ENCODE data around the gene FOXRED1.

FOXRED1 gene

GRCh38 chr11:126284829-126285228, 15.9 kb downstream of the FOXRED1 start:
- H3K4me2 ChIP-seq (ENCODE audit: low read length), result peak overlapping the region; percentile 90
- H3F3A ChIP-seq (ENCODE audit: insufficient read depth, low read length), result no peaks in the 10 kb centered on the region

DNA sequence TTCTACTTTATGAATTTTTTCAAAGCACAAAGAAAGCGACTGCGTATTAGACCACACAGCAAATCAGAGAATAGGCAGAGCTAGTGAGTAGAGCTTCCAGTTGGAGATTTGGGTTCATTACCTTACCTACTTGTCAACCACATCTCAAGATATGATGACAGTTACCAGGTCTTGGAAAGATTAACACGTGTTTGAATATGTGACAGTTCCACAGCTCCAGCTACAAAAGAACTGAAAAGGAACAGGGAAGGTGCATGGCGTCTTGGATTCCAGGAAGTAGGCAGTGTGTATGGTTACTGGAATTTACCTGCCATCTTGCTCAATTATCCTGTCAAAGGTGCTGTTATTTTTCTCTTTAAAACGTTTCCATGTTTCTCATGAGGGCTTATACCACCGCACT, 19.3 kb downstream of the FOXRED1 start:
- Histone ChIP-seq H3K27me3 (ENCODE audit: insufficient read depth, low read length) (no peaks in the 10 kb centered on the region), H3K9ac (ENCODE audit: low read length) (no peak overlapping the region), H3K9me3 (ENCODE audit: low read length) (no peaks in the 10 kb centered on the region), H4K20me1 (ENCODE audit: insufficient read depth, low read length) (no peaks in the 10 kb centered on the region), H3K4me2 (ENCODE audit: low read length) (no peak overlapping the region), H3K9me2 (ENCODE audit: low read depth, low read length) (no peaks in the 10 kb centered on the region), H3F3A (ENCODE audit: insufficient read depth, low read length) (no peaks in the 10 kb centered on the region), H2AFZ (ENCODE audit: low read length) (no peak overlapping the region), H3K27ac (ENCODE audit: low read depth, low read length, poor library complexity, severe bottlenecking) (no peak overlapping the region), H3K79me2 (ENCODE audit: insufficient read depth, low read length) (no peaks in the 10 kb centered on the region), H3K4me1 (ENCODE audit: insufficient read depth, low read length, severe bottlenecking) (peaks cover 14% of the 10 kb centered on the region), H3K4me3 (ENCODE audit: low read depth, low read length, poor library complexity, severe bottlenecking) (no peak overlapping the region), H3K36me3 (ENCODE audit: insufficient read depth, low read length) (peaks cover 20% of the 10 kb centered on the region; the same call in 1 of the 2 replicates)
- TF ChIP-seq EZH2 (IDR thresholded peaks at IDR 0.05; ENCODE audit: borderline replicate concordance, low read length), result no peak
- TF ChIP-seq, protein P1, sequence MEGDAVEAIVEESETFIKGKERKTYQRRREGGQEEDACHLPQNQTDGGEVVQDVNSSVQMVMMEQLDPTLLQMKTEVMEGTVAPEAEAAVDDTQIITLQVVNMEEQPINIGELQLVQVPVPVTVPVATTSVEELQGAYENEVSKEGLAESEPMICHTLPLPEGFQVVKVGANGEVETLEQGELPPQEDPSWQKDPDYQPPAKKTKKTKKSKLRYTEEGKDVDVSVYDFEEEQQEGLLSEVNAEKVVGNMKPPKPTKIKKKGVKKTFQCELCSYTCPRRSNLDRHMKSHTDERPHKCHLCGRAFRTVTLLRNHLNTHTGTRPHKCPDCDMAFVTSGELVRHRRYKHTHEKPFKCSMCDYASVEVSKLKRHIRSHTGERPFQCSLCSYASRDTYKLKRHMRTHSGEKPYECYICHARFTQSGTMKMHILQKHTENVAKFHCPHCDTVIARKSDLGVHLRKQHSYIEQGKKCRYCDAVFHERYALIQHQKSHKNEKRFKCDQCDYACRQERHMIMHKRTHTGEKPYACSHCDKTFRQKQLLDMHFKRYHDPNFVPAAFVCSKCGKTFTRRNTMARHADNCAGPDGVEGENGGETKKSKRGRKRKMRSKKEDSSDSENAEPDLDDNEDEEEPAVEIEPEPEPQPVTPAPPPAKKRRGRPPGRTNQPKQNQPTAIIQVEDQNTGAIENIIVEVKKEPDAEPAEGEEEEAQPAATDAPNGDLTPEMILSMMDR (IDR thresholded peaks at IDR 0.05; ENCODE audit: low read length), result no peak

More at GRCh38 chr11:126284829-126285228, 15.9 kb downstream of the FOXRED1 start:
- no peaks in the 10 kb centered on the region for H3K9me3 ChIP-seq (ENCODE audit: low read length)
- no peaks in the 10 kb centered on the region for H3K27me3 ChIP-seq (ENCODE audit: insufficient read depth, low read length)
- no peaks in the 10 kb centered on the region for H4K20me1 ChIP-seq (ENCODE audit: insufficient read depth, low read length)
- peak overlapping the region; percentile 83 for H3K4me3 ChIP-seq (ENCODE audit: low read depth, low read length, poor library complexity, severe bottlenecking)
- no peak overlapping the region; the same call in 1 of the 2 replicates for H3K9ac ChIP-seq (ENCODE audit: low read length)
- H3K4me1 ChIP-seq (ENCODE audit: insufficient read depth, low read length, severe bottlenecking), result peaks cover 28% of the 10 kb centered on the region
- H3K36me3 ChIP-seq (ENCODE audit: insufficient read depth, low read length), result 0 out of 2 replicates have a peak, but pooled peaks cover 4% of the 10 kb centered on the region
- peak overlapping the region; percentile 84 for H3K27ac ChIP-seq (ENCODE audit: low read depth, low read length, poor library complexity, severe bottlenecking)
- no peaks in the 10 kb centered on the region for H3K79me2 ChIP-seq (ENCODE audit: insufficient read depth, low read length)
- no peaks in the 10 kb centered on the region for H3K9me2 ChIP-seq (ENCODE audit: low read depth, low read length)
- no peak overlapping the region for H2AFZ ChIP-seq (ENCODE audit: low read length)
- TF ChIP-seq, protein P1 (IDR thresholded peaks at IDR 0.05; ENCODE audit: low read length), result no peak
- TF ChIP-seq EZH2 (IDR thresholded peaks at IDR 0.05; ENCODE audit: borderline replicate concordance, low read length), result no peak

DNA sequence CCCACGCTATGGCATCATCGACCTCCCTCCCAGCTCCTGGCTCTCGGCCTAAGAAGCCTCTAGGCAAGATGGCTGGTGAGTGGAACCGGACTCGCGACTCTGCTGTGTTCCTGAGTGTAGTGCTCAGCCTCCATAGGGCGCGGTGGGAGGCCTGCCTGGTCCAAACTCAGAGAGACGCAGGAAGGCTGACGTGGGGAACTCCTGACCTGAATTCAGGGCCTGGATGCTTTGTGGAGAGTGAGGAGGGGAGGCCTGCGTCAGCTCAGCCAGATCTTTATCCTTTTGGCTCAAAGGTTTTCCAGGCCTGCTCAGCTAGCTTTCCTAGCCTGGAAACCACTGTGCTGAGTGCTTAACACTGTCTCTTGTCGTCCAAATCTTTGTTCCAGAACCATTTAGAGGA, 21.9 kb downstream of the FOXRED1 start:
- TF ChIP-seq, protein P1 (IDR thresholded peaks at IDR 0.05; ENCODE audit: low read length), result no peak
- no peak for TF ChIP-seq EZH2 (IDR thresholded peaks at IDR 0.05; ENCODE audit: borderline replicate concordance, low read length)
- Histone ChIP-seq H3K4me1 (ENCODE audit: insufficient read depth, low read length, severe bottlenecking) (no peaks in the 10 kb centered on the region), H3K36me3 (ENCODE audit: insufficient read depth, low read length) (peaks cover 29% of the 10 kb centered on the region; the same call in 1 of the 2 replicates), H3K27me3 (ENCODE audit: insufficient read depth, low read length) (no peaks in the 10 kb centered on the region), H3K9ac (ENCODE audit: low read length) (no peak overlapping the region), H3K9me3 (ENCODE audit: low read length) (no peaks in the 10 kb centered on the region), H3K79me2 (ENCODE audit: insufficient read depth, low read length) (no peaks in the 10 kb centered on the region), H3K9me2 (ENCODE audit: low read depth, low read length) (no peaks in the 10 kb centered on the region), H3K4me2 (ENCODE audit: low read length) (no peak overlapping the region), H3K27ac (ENCODE audit: low read depth, low read length, poor library complexity, severe bottlenecking) (no peak overlapping the region), H4K20me1 (ENCODE audit: insufficient read depth, low read length) (no peaks in the 10 kb centered on the region), H3K4me3 (ENCODE audit: low read depth, low read length, poor library complexity, severe bottlenecking) (no peak overlapping the region), H2AFZ (ENCODE audit: low read length) (no peak overlapping the region), H3F3A (ENCODE audit: insufficient read depth, low read length) (no peaks in the 10 kb centered on the region)

All from OCI-LY1 (cell line).